Ovary (tissue), 3 donors: ENCODE results near the gene BGN.

Experiments used
- CTCF ChIP-seq, 3 donors: fragments of 450-650 bp in 2 of 3; fragments of 200-600 bp in 1 of 3; IDR thresholded peaks; one replicate each; pipeline versions ENCODE4 v1.5.1 to v1.8.0; 2016 to 2022; ENCODE audit warnings: antibody characterized with exemption in 3 of 3, mild to moderate bottlenecking in 1 of 3
- EP300 ChIP-seq: sonication (generic); formaldehyde crosslinking; IDR thresholded peaks from one replicate; pipeline ENCODE4 v1.6.1; 2017; ENCODE audit warnings: antibody characterized with exemption
- donor health status: DM: no; HTN: no; CAD: no.

- TF ChIP-seq CTCF (IDR thresholded peaks at IDR 0.05) (no peak), EP300 (no peak)
Observed at GRCh38 chrX:153488231-153488914, 6.4 kb upstream of the BGN start.
